Measurements from ENCODE around the gene REXO1. TPM values are rescaled to one million over a fixed set of nuclear protein-coding genes. Genes with fewer than 3 reads are reported as not detected.

REXO1 gene
- total and polyA plus RNA-seq, 2 of the 13 experiments (the other 11 are each of a cell fraction or from before 2014, with no cell fraction given) = 5.0 to 11.2 TPM

DNA sequence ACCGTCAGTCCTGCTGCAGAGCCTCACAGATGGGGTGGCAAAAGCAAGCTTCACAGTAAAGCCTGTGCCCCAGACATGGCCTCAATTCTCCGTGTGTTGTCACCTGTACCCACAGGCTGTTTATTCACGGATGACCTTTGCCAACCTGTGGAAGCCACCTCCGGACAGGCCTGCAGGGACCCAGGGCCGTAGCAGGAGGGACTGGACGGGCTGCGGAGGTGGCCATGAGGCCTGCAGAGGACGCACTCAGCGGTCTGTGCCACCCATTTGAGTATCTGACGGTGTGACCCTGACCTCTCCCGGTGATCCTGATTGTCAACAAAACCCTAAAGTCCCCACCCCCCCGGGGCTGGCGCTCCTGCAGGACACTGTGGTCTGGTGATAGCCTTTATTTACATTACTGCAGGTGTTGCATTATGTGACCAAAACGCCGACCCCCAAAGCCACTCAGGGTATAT, 22.9 kb upstream of the REXO1 start (continued):
- TF ChIP-seq RELA (CRISPR knock-in tag; IDR thresholded peaks at IDR 0.05) (no peak), ZFAT (CRISPR knock-in tag; conservative IDR thresholded peaks at IDR 0.05) (no peak), ELF3 (CRISPR knock-in tag; IDR thresholded peaks at IDR 0.05) (no peak), POLR2G (IDR thresholded peaks at IDR 0.05; ENCODE audit: low read depth, low read length) (peak; percentile 39; the same call in 1 of the 2 replicates), ZNF101 (CRISPR knock-in tag; IDR thresholded peaks at IDR 0.05; ENCODE audit: borderline replicate concordance, low read depth) (0 out of 2 replicates have a peak, but pooled peaks have one; percentile 28), KLF12 (CRISPR knock-in tag; IDR thresholded peaks at IDR 0.05; ENCODE audit: borderline replicate concordance) (no peak), MYC (CRISPR knock-in tag; IDR thresholded peaks at IDR 0.05; ENCODE audit: borderline replicate concordance) (peak; percentile 81; the same call in 1 of the 2 replicates), ZNF567 (CRISPR knock-in tag; IDR thresholded peaks at IDR 0.05; ENCODE audit: borderline replicate concordance) (0 out of 2 replicates have a peak, but pooled peaks have one; percentile 64), PPARG (CRISPR knock-in tag; conservative IDR thresholded peaks at IDR 0.05) (peak; percentile 47; the same call in 1 of the 2 replicates), CBX1 (IDR thresholded peaks at IDR 0.05; ENCODE audit: low read depth) (no peak), ZNF12 (CRISPR knock-in tag; IDR thresholded peaks at IDR 0.05) (peak; percentile 21; the same call in 1 of the 2 replicates), ZNF629 (CRISPR knock-in tag; conservative IDR thresholded peaks at IDR 0.05) (peak; percentile 87), NR2C2 (CRISPR knock-in tag; IDR thresholded peaks at IDR 0.05; ENCODE audit: borderline replicate concordance) (peak; percentile 93), MTA1 (CRISPR knock-in tag; IDR thresholded peaks at IDR 0.05; ENCODE audit: borderline replicate concordance) (no peak; the same call in 1 of the 2 replicates), RXRA (CRISPR knock-in tag; IDR thresholded peaks at IDR 0.05) (peak; percentile 96)
- TF ChIP-seq, protein P1, sequence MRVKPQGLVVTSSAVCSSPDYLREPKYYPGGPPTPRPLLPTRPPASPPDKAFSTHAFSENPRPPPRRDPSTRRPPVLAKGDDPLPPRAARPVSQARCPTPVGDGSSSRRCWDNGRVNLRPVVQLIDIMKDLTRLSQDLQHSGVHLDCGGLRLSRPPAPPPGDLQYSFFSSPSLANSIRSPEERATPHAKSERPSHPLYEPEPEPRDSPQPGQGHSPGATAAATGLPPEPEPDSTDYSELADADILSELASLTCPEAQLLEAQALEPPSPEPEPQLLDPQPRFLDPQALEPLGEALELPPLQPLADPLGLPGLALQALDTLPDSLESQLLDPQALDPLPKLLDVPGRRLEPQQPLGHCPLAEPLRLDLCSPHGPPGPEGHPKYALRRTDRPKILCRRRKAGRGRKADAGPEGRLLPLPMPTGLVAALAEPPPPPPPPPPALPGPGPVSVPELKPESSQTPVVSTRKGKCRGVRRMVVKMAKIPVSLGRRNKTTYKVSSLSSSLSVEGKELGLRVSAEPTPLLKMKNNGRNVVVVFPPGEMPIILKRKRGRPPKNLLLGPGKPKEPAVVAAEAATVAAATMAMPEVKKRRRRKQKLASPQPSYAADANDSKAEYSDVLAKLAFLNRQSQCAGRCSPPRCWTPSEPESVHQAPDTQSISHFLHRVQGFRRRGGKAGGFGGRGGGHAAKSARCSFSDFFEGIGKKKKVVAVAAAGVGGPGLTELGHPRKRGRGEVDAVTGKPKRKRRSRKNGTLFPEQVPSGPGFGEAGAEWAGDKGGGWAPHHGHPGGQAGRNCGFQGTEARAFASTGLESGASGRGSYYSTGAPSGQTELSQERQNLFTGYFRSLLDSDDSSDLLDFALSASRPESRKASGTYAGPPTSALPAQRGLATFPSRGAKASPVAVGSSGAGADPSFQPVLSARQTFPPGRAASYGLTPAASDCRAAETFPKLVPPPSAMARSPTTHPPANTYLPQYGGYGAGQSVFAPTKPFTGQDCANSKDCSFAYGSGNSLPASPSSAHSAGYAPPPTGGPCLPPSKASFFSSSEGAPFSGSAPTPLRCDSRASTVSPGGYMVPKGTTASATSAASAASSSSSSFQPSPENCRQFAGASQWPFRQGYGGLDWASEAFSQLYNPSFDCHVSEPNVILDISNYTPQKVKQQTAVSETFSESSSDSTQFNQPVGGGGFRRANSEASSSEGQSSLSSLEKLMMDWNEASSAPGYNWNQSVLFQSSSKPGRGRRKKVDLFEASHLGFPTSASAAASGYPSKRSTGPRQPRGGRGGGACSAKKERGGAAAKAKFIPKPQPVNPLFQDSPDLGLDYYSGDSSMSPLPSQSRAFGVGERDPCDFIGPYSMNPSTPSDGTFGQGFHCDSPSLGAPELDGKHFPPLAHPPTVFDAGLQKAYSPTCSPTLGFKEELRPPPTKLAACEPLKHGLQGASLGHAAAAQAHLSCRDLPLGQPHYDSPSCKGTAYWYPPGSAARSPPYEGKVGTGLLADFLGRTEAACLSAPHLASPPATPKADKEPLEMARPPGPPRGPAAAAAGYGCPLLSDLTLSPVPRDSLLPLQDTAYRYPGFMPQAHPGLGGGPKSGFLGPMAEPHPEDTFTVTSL (CRISPR knock-in tag; IDR thresholded peaks at IDR 0.05; ENCODE audit: borderline replicate concordance) = peak; percentile 15; the same call in 1 of the 2 replicates
- TF ChIP-seq, protein P2, sequence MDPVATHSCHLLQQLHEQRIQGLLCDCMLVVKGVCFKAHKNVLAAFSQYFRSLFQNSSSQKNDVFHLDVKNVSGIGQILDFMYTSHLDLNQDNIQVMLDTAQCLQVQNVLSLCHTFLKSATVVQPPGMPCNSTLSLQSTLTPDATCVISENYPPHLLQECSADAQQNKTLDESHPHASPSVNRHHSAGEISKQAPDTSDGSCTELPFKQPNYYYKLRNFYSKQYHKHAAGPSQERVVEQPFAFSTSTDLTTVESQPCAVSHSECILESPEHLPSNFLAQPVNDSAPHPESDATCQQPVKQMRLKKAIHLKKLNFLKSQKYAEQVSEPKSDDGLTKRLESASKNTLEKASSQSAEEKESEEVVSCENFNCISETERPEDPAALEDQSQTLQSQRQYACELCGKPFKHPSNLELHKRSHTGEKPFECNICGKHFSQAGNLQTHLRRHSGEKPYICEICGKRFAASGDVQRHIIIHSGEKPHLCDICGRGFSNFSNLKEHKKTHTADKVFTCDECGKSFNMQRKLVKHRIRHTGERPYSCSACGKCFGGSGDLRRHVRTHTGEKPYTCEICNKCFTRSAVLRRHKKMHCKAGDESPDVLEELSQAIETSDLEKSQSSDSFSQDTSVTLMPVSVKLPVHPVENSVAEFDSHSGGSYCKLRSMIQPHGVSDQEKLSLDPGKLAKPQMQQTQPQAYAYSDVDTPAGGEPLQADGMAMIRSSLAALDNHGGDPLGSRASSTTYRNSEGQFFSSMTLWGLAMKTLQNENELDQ (CRISPR knock-in tag; IDR thresholded peaks at IDR 0.05; ENCODE audit: borderline replicate concordance) = no peak
- TF ChIP-seq, protein P3, sequence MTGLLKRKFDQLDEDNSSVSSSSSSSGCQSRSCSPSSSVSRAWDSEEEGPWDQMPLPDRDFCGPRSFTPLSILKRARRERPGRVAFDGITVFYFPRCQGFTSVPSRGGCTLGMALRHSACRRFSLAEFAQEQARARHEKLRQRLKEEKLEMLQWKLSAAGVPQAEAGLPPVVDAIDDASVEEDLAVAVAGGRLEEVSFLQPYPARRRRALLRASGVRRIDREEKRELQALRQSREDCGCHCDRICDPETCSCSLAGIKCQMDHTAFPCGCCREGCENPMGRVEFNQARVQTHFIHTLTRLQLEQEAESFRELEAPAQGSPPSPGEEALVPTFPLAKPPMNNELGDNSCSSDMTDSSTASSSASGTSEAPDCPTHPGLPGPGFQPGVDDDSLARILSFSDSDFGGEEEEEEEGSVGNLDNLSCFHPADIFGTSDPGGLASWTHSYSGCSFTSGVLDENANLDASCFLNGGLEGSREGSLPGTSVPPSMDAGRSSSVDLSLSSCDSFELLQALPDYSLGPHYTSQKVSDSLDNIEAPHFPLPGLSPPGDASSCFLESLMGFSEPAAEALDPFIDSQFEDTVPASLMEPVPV (CRISPR knock-in tag; IDR thresholded peaks at IDR 0.05) = peak; percentile 45; the same call in 1 of the 2 replicates
- TF ChIP-seq, protein P4, sequence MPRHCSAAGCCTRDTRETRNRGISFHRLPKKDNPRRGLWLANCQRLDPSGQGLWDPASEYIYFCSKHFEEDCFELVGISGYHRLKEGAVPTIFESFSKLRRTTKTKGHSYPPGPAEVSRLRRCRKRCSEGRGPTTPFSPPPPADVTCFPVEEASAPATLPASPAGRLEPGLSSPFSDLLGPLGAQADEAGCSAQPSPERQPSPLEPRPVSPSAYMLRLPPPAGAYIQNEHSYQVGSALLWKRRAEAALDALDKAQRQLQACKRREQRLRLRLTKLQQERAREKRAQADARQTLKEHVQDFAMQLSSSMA (CRISPR knock-in tag; IDR thresholded peaks at IDR 0.05) = no peak

All from HepG2 (cell line).